Measurements from ENCODE around the gene GFAP.
A peak's percentile ranks its signal among the peaks of the same experiment; 100 is the strongest.

Gene GFAP

DNA sequence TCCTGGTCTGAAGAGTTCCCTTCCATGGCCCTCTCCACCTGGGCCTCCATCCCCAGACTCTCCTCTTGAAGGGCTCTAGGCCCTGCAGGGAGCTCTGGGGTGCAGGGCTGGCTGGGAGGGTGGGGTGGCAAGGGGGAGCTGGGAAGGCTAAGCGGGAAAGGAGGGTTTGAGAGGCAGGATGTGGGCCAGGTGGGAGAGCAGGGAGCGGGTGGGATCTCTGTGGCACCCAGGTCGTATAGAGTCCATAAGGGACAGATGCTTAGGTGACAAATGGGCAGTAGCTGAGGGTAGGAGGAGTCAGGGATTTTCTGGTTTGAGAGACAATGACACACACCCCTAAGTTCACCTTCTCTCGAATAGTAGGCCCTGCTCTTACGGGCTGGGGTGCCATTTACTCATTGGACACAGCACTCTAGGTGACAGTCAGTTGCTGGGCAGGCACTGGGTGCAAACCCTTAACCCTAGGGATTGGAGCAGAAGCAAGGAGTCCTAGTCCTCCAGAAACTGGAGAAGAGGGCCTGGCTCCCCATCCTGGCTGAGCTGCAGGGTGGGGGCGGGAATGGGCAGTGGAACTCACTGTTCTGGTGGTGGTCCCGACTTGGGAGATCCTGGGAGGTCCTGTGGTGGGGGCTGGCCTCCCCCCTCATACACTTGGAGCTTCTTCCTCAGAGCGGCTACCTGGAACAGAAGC is 16.9 kb upstream of the GFAP start:
- H3K27ac ChIP-seq, result peak overlapping the region; percentile 34
- POLR2A ChIA-PET (ENCODE audit: low non-redundant PET), result no interaction called here
- CTCF ChIA-PET, result interaction anchor here (0.6 to 1.9 kb wide), 3 partner anchors 17 to 167 kb away, joined by 3 to 5 read pairs (median 4); no protein-coding TSS in a partner anchor

DNA sequence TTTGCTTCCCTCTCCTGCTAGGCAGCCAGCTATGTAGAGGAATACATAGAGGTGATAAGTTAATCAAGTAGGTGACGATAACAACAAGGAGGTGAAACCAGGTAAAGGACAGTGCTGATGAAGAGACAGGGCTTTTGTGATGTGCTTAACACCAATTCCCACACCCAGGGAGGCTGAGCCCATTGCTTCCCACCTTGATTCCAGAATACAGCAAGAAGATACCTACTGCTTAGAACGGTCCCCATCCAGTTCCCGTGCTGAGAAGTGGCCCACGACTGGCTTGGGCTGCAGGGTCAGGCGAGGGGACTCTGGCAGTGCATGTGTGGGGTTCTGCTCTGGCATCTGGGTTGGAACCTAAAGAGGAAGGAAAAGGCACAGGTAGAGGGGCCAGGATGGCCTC is 16.1 kb upstream of the GFAP start:
- ChIA-PET POLR2A (ENCODE audit: low non-redundant PET) (interaction anchor here (0.6 kb wide), 2 partner anchors 93 to 109 kb away, joined by 3 to 5 read pairs; no protein-coding TSS in a partner anchor), CTCF (interaction anchor here (0.6 to 1.9 kb wide), 4 partner anchors 11 to 168 kb away, joined by 3 to 6 read pairs (median 4); no protein-coding TSS in a partner anchor)
- TF ChIP-seq, protein P1, sequence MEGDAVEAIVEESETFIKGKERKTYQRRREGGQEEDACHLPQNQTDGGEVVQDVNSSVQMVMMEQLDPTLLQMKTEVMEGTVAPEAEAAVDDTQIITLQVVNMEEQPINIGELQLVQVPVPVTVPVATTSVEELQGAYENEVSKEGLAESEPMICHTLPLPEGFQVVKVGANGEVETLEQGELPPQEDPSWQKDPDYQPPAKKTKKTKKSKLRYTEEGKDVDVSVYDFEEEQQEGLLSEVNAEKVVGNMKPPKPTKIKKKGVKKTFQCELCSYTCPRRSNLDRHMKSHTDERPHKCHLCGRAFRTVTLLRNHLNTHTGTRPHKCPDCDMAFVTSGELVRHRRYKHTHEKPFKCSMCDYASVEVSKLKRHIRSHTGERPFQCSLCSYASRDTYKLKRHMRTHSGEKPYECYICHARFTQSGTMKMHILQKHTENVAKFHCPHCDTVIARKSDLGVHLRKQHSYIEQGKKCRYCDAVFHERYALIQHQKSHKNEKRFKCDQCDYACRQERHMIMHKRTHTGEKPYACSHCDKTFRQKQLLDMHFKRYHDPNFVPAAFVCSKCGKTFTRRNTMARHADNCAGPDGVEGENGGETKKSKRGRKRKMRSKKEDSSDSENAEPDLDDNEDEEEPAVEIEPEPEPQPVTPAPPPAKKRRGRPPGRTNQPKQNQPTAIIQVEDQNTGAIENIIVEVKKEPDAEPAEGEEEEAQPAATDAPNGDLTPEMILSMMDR (conservative IDR thresholded peaks at IDR 0.05; ENCODE audit: low read depth), result no peak
- no peak for DNase-seq (ENCODE audit: low spot score)
- peak overlapping the region; percentile 34 for H3K27ac ChIP-seq

More for the DNA sequence above, 16.9 kb upstream of the GFAP start:
- no peak for DNase-seq (ENCODE audit: low spot score)
- TF ChIP-seq, protein P1 (conservative IDR thresholded peaks at IDR 0.05; ENCODE audit: low read depth), result no peak

DNA sequence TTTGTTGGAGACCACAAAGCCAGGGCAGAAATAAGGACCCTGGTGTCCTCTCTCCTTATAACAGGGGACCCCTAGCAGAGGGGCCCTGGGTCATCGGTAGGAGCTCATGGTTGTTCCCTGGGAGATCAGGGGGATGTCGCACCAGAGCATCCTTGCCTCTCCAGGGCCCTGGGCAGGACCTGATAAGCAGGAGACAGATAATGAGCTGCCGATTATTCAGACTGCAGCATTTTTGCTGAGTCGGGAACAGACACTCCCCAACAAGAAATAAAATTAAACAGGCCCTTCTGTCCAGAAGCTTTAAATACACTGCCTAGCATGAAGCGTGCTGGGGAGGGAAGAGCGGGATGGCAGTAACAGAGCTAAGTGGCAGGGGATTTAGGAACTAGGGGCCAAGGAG is 15.4 kb upstream of the GFAP start:
- POLR2A ChIA-PET (ENCODE audit: low non-redundant PET), result no interaction called here
- no peak for DNase-seq (ENCODE audit: low spot score)
- peak overlapping the region; percentile 34; the same call in 1 of the 2 replicates for H3K27ac ChIP-seq
- TF ChIP-seq, protein P1 (conservative IDR thresholded peaks at IDR 0.05; ENCODE audit: low read depth), result no peak
- CTCF ChIA-PET, result interaction anchor here (0.6 to 1.9 kb wide), 4 partner anchors 11 to 169 kb away, joined by 3 to 6 read pairs (median 4); partner anchors contain the start of gene C1QL1

DNA sequence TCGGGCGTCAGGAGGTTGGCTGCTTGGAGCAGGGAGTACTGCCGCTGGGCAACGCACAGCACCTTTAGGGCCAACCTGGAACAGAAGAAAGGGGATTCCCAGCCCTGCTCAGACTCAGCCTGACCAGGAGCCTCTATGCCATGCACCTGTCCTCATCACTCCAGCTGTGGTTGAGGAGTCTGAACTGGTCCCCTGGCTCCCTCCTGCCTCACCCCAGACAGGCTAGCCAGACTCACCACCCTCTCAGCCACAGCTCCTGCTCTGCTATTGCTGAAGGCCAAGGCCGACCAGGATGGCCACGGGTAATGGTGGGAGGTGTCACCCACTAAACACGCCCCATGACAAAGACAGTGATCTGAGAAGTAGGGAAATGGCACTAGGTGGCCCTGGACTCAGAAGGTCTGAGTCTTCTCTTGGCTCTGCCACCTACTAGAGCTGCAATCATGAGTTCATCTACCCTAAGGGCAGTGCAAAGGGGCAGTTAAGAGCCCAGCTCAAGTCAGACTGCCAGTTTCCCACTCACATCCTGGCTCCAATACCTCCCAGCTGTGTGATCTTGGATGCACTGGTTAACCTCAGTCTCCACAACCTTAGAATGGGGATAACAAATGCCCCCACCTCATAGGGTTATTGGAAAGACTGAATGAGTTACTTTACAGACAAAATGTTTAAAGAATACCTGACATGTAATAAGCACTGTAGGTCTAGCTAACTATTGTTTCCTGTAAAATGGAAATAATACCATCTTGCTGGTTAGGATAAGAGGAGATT is 13.8 kb upstream of the GFAP start:
- CTCF ChIA-PET, result interaction anchor here (0.7 to 1.1 kb wide), 2 partner anchors 9 to 92 kb away, joined by 3 read pairs; no protein-coding TSS in a partner anchor
- DNase-seq (ENCODE audit: low spot score), result no peak
- POLR2A ChIA-PET (ENCODE audit: low non-redundant PET), result interaction anchor here (0.6 kb wide), 1 partner anchor 107 kb away, joined by 4 read pairs; no protein-coding TSS in a partner anchor
- peak overlapping the region; percentile 43; the same call in 1 of the 2 replicates for H3K27ac ChIP-seq
- TF ChIP-seq, protein P1 (conservative IDR thresholded peaks at IDR 0.05; ENCODE audit: low read depth), result no peak

DNA sequence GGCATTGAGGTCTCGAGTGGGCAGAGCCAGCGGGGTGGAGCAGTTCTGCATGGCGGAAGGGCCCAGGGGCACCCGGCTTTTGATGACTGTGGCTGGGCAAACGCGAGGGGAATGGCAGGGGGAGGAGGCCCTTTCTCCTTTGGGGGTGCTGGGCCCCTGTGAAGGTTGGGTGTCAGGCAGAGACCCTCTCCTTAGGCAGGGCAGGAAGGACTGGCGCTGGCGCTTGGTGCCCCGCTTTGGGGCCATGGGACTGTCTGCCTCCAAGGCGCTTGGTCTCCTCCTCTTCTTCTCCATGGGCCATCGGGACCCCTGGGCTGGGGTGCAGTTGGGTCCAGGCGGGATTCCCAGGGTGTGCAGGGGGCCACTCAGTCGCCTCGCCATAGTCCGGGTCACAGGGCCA is 12.8 kb upstream of the GFAP start:
- H3K27ac ChIP-seq, result peak overlapping the region; percentile 43; the same call in 1 of the 2 replicates
- ChIA-PET CTCF (interaction anchor here (0.6 kb wide), 1 partner anchor 27 kb away, joined by 3 read pairs; no protein-coding TSS in a partner anchor), POLR2A (ENCODE audit: low non-redundant PET) (no interaction called here)
- DNase-seq (ENCODE audit: low spot score), result no peak
- TF ChIP-seq, protein P1 (conservative IDR thresholded peaks at IDR 0.05; ENCODE audit: low read depth), result no peak

DNA sequence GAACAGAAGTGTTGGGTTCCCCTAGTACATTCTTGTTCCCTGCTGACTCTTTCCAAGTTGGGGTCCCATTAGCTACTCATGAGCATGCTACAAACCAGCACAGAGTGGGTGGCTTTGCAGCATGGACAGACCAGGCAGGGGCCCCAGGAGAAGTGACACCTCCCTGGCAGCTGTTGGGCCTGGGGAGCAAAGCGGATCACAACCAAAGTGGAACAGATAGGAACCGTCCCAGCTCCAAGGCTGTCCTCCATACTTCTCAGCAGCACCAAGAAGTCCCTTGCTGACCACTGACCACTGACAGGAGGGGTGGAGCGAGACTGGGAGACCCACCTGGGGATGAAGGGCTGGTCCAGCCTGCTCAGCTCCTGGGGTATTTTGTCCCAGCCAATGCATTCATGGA is 12.4 kb upstream of the GFAP start:
- peak overlapping the region; percentile 43; the same call in 1 of the 2 replicates for H3K27ac ChIP-seq
- ChIA-PET CTCF (interaction anchor here (0.6 kb wide), 1 partner anchor 26 kb away, joined by 3 read pairs; no protein-coding TSS in a partner anchor), POLR2A (ENCODE audit: low non-redundant PET) (no interaction called here)
- TF ChIP-seq, protein P1 (conservative IDR thresholded peaks at IDR 0.05; ENCODE audit: low read depth), result no peak
- DNase-seq (ENCODE audit: low spot score), result no peak
